Spleen (tissue), 11 donors: Measurements from ENCODE around the gene GLDN. TPM values are rescaled to one million over a fixed set of nuclear protein-coding genes. Genes with fewer than 3 reads are reported as not detected.

Experiments
- DNase-seq: peaks from one replicate; pipeline ENCODE4 v3.0.0-alpha.2; 2020
- H3K27ac ChIP-seq, 8 donors: fragments of 200-600 bp; sonication (generic) in 7 of 8; 1 replicate in 4 of 8; 2 replicates in 4 of 8; pipeline versions ENCODE4 v1.5.0 to v1.8.0; 2016 to 2021; ENCODE audit warnings: inconsistent platforms in 4 of 8, mild to moderate bottlenecking in 4 of 8, moderate library complexity in 1 of 8
- H3K27me3 ChIP-seq, 7 donors: fragments of 200-600 bp; sonication (generic) in 6 of 7; replicated peaks in 1 of 7; 1 replicate in 4 of 7; 2 replicates in 3 of 7; pipeline versions ENCODE4 v1.5.0 to v1.8.0; 2016 to 2021; ENCODE audit warnings: inconsistent platforms in 3 of 7, mild to moderate bottlenecking in 1 of 7
- H3K36me3 ChIP-seq, 6 donors: fragments of 200-600 bp; sonication (generic) in 5 of 6; 1 replicate in 4 of 6; 2 replicates in 2 of 6; pipeline versions ENCODE4 v1.5.0 to v1.8.0; 2016 to 2021; ENCODE audit warnings: inconsistent platforms in 2 of 6
- H3K4me1 ChIP-seq, 6 donors: fragments of 200-600 bp; sonication (generic) in 5 of 6; 1 replicate in 3 of 6; 2 replicates in 3 of 6; pipeline versions ENCODE4 v1.5.0 to v1.8.0; 2016 to 2021; ENCODE audit warnings: inconsistent platforms in 3 of 6
- H3K4me3 ChIP-seq, 8 donors: fragments of 200-600 bp; sonication (generic) in 7 of 8; 1 replicate in 4 of 8; 2 replicates in 4 of 8; pipeline versions ENCODE4 v1.5.0 to v1.8.0; 2016 to 2021; ENCODE audit warnings: inconsistent platforms in 4 of 8, mild to moderate bottlenecking in 4 of 8, moderate library complexity in 2 of 8
- H3K9me3 ChIP-seq, 8 donors: fragments of 200-600 bp; sonication (generic) in 7 of 8; 1 replicate in 4 of 8; 2 replicates in 4 of 8; pipeline versions ENCODE4 v1.5.0 to v1.8.0; 2016 to 2021; ENCODE audit warnings: inconsistent platforms in 4 of 8
- POLR2A ChIP-seq, 3 donors: fragments of 450-650 bp; IDR thresholded peaks; one replicate each; pipeline ENCODE4 v1.5.1; 2017; ENCODE audit warnings: antibody characterized with exemption in 3 of 3, mild to moderate bottlenecking in 1 of 3
- POLR2AphosphoS5 ChIP-seq, 3 donors: sonication (generic); formaldehyde crosslinking; IDR thresholded peaks; one replicate each; pipeline ENCODE4 v1.5.1; 2017; ENCODE audit warnings: antibody characterized with exemption in 3 of 3
- WGBS, 5 donors: extraction: QIAGEN DNeasy Blood & Tissue Kit in 3 of 5; methylation state at CpG; one replicate each; pipeline versions ENCODE4 v1.1.5 to v1.1.7; 2013 to 2018; 5-methylcytosine and 5-hydroxymethylcytosine counted together
- intact Hi-C: fragments of 100-400 bp; cut with DNase I; formaldehyde crosslinking; loops from one replicate; pipeline ENCODE4 v1.15.0; 2023; ENCODE audit warnings: low total_unique reads
- polyA plus RNA-seq, 3 donors: library from polyadenylated mRNA; stranded (reverse); fragments of 200-250 nt; gene quantifications; one replicate each; pipeline ENCODE4 v1.2.1, GENCODE V29; 2013
- total RNA-seq, 7 donors: library from RNA; depleted of rRNA in 3 of 7; stranded (reverse); fragments of >200 nt in 3 of 7; fragmentation: NEBNext Ultra II Directional in 4 of 7; extraction: Animal tissue kit (Norgen Biotek cat#: 25700) in 4 of 7; gene quantifications; one replicate each; pipeline versions ENCODE4 v1.1.0 to v1.2.1, GENCODE V29; 2016 to 2021
- TF ChIP-seq, protein P1 (sequence below), 11 experiments: fragments of 200-600 bp in 7 of 11; fragments of 450-650 bp in 4 of 11; sonication (generic) in 4 of 11; IDR thresholded peaks in 8 of 11; conservative IDR thresholded peaks in 3 of 11; 1 replicate in 7 of 11; 2 replicates in 4 of 11; pipeline versions ENCODE4 v1.4.0 to v1.8.0; 2016 to 2021; ENCODE audit warnings: antibody characterized with exemption in 11 of 11, inconsistent platforms in 4 of 11, mild to moderate bottlenecking in 1 of 11
- donor health status: healthy with polysubstance abuse.
- donor health status: DM: no; HTN: no; CAD: no; lungs with moderate emphysema.
- donor health status: DM: no; HTN: no; CAD: no.
- donor health status: Bipolar disorder and iron deficiency.
- donor health status: healthy.
- donor health status: DM: no; HTN: no; CAD: no.
- donor health status: DM: yes; HTN: yes; CAD: no.

Gene GLDN
- total and polyA plus RNA-seq, 10 donors = 0.94 to 18.2 (median 3.5) TPM

DNA sequence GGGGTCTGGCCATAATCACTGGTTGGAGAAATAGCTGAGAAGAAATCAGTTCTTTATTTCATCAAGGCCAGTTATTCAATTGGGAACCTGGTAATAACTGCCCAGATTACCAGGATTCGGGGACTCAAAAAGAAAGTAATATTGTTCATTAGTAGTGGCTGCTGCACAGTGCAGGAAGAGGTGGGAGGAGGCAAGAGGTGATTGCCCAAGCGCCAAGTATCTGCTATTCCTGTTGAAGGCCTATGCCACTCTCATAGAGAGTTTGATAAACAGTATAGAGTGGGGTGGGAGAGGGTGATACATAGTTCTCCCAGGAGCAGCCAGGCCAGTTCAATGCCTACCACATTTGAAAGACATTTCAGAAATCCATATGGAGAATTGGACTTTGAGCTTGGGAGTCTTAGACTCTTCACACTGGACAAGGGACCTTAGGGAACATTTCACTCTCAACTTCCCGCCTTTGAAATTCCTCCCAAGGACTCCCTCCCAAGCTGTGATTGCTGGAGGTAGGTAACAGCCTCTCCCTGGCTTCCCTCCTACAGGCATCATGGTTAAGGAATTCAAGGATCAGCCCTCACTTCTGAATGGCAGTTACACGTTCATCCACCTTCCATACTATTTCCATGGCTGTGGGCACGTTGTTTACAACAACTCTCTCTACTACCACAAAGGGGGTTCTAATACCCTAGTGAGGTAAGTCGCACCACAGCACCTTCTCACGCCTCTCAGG lies 59.8 kb downstream of the GLDN start:
- no peak for DNase-seq
- H3K4me1 ChIP-seq = peaks cover 0 to 13% (median 2%) of the 10 kb centered on the region in 6 donors
- no peak overlapping the region for H3K27ac ChIP-seq
- H3K9me3 ChIP-seq = no peaks in the 10 kb centered on the region
- WGBS, 5 donors = 76 to 87% (median 79%) methylated on average over 7 of the region's 7 CpGs
- peaks cover 0 to 25% (median 0%) of the 10 kb centered on the region in 7 donors for H3K27me3 ChIP-seq
- no peaks in the 10 kb centered on the region for H3K36me3 ChIP-seq
- no peak overlapping the region for H3K4me3 ChIP-seq
- intact Hi-C loops = no loop called here
- no peak for TF ChIP-seq POLR2A (IDR thresholded peaks at IDR 0.05)
- TF ChIP-seq, protein P1, sequence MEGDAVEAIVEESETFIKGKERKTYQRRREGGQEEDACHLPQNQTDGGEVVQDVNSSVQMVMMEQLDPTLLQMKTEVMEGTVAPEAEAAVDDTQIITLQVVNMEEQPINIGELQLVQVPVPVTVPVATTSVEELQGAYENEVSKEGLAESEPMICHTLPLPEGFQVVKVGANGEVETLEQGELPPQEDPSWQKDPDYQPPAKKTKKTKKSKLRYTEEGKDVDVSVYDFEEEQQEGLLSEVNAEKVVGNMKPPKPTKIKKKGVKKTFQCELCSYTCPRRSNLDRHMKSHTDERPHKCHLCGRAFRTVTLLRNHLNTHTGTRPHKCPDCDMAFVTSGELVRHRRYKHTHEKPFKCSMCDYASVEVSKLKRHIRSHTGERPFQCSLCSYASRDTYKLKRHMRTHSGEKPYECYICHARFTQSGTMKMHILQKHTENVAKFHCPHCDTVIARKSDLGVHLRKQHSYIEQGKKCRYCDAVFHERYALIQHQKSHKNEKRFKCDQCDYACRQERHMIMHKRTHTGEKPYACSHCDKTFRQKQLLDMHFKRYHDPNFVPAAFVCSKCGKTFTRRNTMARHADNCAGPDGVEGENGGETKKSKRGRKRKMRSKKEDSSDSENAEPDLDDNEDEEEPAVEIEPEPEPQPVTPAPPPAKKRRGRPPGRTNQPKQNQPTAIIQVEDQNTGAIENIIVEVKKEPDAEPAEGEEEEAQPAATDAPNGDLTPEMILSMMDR (IDR thresholded peaks at IDR 0.05 in 8 of 11, conservative IDR thresholded peaks at IDR 0.05 in 3 of 11) = no peak
- TF ChIP-seq POLR2AphosphoS5 (IDR thresholded peaks at IDR 0.05) = no peak

DNA sequence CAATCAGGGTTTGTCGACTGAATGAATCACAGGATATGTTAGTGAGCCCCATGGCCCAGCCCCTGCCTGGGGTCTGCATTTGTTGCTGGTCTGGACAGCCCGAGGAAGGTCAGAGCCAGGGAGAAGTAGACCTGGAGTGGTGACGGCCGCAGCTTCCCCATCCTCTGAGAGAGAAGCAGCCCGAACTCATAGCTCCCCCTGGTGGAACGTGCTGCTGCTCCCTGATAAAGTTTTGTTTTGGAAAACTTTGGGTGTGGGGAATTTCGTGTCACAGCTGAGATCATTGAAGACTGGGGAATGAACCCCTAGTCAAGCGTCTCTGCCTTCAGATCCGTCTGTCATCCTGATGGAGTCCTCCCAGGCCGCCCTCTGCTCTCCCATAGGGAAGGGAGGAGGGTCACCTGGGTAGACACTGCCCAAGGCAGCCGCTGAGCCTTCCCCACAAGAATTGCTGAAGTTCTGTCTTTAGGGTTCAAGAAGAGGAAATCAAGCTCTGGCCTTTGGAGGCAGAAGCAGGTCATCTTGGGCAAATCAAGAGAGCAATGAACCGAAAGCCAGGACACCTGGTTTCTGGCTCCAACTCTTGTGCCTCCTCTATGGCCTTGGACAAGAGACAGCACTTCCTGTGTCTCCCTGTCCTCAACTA lies 60.5 kb downstream of the GLDN start:
- 31 to 39% (median 33%) methylated on average over 12 of the region's 12 CpGs for WGBS, 5 donors
- peaks cover 0 to 13% (median 2%) of the 10 kb centered on the region in 6 donors for H3K4me1 ChIP-seq
- no peak overlapping the region for H3K27ac ChIP-seq
- H3K9me3 ChIP-seq = no peaks in the 10 kb centered on the region
- H3K4me3 ChIP-seq = no peak overlapping the region
- DNase-seq = peak; percentile 84
- no peaks in the 10 kb centered on the region for H3K36me3 ChIP-seq
- H3K27me3 ChIP-seq = peaks cover 0 to 28% (median 0%) of the 10 kb centered on the region in 7 donors
- intact Hi-C loops = no loop called here
- no peak for TF ChIP-seq POLR2A (IDR thresholded peaks at IDR 0.05)
- TF ChIP-seq, protein P1 (IDR thresholded peaks at IDR 0.05 in 8 of 11, conservative IDR thresholded peaks at IDR 0.05 in 3 of 11) = peak in 10 of 11 experiments; percentile 6 to 60 (median 40)

DNA sequence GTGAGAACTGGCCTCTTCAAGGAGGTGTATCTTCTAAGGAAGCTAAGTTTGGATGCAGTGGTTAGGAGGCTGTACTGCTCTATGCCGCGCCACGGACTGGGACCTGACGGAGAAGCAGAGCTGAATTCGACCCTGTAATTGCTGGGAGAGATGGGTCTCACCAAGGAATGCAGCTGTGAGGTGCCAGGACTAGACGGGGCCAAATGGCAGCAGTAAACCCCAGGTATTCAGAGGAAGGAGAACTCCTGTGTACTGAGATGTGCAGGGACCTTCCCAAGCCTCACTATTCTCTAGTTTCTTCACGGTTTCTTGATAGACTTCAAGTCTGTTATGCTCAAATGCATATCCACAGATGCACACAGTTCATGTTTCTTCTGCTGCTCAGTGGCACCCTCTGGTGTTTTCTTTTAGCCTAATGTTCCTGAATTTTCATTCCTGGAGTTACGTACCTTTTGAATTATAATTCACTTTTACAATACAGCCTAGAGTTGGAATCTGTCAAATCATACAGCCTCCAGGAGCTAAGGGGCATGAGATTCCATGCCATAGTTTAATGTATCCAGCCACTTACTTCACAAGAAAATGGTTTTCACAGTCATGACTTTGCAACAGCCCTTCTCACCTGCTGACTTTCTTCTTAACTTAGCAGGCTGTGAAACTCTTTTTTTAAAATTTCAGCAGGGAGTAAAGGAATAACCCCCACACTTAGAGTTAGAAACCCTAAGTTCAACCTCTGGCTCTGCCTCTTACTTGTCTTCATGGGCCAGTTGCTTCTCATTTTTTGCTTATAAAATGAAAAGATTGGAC lies 61.8 kb downstream of the GLDN start:
- Histone ChIP-seq H3K9me3 (no peaks in the 10 kb centered on the region), H3K4me3 (no peak overlapping the region), H3K36me3 (no peaks in the 10 kb centered on the region), H3K4me1 (peaks cover 0 to 13% (median 2%) of the 10 kb centered on the region in 6 donors), H3K27me3 (peaks cover 0 to 28% (median 0%) of the 10 kb centered on the region in 7 donors), H3K27ac (no peak overlapping the region)
- intact Hi-C loops = no loop called here
- DNase-seq = no peak
- 68 to 84% (median 71%) methylated on average over 8 of the region's 8 CpGs for WGBS, 5 donors
- no peak for TF ChIP-seq POLR2AphosphoS5 (IDR thresholded peaks at IDR 0.05)
- TF ChIP-seq, protein P1 (IDR thresholded peaks at IDR 0.05 in 8 of 11, conservative IDR thresholded peaks at IDR 0.05 in 3 of 11) = peak in 7 of 11 experiments; percentile 12 to 38 (median 24)
- no peak for TF ChIP-seq POLR2A (IDR thresholded peaks at IDR 0.05)
